Omental fat pad (tissue), 4 donors: ENCODE measurements around the gene ADCYAP1R1. TPM values are rescaled to one million over a fixed set of nuclear protein-coding genes. Genes with fewer than 3 reads are reported as not detected.
"Not testable (repeated sequence)": the region's sequence is repeated elsewhere in the genome, so short reads cannot be mapped to it uniquely, and the experiment has no call there.

Source experiments
- ATAC-seq: fragments of 150-250 bp; one replicate; pipeline ENCODE4 v1.9.1; 2016; ENCODE audit warnings: mild to moderate bottlenecking, moderate library complexity; ENCODE audit not compliant: low FRiP score
- DNase-seq: peaks from one replicate; pipeline ENCODE4 v3.0.0-alpha.2; 2019; ENCODE audit warnings: low spot score
- total RNA-seq, 4 donors: library from RNA; depleted of rRNA; stranded (reverse); fragments of >200 nt; gene quantifications; one replicate each; pipeline ENCODE4 v1.1.0, GENCODE V29; 2016
- TF ChIP-seq, protein P1 (sequence below), 3 donors: fragments of 450-650 bp; IDR thresholded peaks; one replicate each; pipeline ENCODE4 v1.5.1; 2016 to 2017; ENCODE audit warnings: antibody characterized with exemption in 3 of 3, mild to moderate bottlenecking in 3 of 3, moderate library complexity in 2 of 3

The ADCYAP1R1 gene
- total RNA-seq, 4 donors from 2014 or later = 3.3 to 60.4 (median 15.7) TPM

DNA sequence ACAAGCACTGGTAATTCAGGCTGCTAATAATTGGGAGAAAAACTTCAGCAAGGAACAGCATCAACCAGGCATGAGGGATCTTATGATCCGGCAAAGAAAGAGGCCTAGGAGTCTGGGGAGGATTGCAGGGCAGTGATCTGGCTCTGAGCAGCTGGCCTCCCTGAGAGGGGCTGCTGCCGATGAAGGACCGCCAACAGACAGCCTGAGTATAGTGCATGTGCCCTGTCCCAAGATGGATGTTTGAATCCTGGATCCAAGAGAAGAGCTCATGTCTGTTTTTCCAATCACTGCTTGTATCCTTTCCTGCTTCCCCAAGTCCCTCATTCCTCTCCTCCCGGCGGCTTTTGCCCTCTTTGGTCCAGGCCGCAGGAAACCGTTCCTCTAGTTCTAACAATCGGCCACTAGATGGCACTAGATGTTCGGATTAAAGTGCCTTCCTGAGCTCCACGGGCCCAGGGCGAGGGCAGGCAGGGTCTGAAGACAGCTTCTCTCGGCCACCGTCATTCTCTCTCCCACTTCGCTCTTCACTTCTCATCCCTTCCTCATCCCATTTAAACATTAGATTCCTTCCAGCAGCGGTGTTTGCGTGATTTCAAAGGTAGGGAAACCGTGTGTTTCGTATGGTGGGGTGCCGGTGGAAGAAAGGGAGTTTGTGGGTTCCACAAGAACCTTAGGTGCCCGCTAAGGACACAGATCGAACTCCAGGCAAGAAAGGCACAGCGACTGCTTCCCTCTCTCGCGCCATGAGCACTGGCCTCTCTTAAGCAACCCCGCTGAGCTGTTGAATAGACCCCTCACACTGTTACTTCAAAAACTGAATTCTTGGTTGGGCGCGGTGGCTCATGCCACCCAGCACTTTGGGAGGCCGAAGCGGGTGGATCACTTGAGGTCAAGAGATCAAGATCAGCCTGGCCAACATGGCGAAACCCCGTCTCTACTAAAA lies 82.4 kb downstream of the ADCYAP1R1 start:
- peak; percentile 80 for ATAC-seq
- DNase-seq = no peak
- TF ChIP-seq, protein P1, sequence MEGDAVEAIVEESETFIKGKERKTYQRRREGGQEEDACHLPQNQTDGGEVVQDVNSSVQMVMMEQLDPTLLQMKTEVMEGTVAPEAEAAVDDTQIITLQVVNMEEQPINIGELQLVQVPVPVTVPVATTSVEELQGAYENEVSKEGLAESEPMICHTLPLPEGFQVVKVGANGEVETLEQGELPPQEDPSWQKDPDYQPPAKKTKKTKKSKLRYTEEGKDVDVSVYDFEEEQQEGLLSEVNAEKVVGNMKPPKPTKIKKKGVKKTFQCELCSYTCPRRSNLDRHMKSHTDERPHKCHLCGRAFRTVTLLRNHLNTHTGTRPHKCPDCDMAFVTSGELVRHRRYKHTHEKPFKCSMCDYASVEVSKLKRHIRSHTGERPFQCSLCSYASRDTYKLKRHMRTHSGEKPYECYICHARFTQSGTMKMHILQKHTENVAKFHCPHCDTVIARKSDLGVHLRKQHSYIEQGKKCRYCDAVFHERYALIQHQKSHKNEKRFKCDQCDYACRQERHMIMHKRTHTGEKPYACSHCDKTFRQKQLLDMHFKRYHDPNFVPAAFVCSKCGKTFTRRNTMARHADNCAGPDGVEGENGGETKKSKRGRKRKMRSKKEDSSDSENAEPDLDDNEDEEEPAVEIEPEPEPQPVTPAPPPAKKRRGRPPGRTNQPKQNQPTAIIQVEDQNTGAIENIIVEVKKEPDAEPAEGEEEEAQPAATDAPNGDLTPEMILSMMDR (IDR thresholded peaks at IDR 0.05) = no peak

DNA sequence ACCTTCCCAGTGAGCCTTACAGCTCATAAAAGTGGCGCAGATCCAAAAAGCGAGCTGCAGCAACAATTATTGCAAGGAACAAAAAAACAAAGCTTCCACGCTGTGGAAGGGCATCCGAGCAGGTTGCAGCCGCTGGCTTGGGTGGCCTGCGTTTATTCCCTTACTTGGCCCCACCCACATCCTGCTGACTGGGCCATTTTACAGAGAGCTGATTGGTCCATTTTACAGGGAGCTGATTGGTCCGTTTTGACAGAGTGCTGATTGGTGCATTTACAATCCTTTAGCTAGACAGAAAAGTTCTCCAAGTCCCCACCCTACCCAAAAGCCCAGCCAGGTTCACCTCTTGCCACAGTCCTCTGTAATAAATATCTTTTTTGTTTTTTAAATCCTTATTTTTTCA lies 85.1 kb downstream of the ADCYAP1R1 start:
- ATAC-seq (no peak), DNase-seq (no peak)
- TF ChIP-seq, protein P1 (IDR thresholded peaks at IDR 0.05) = no peak

DNA sequence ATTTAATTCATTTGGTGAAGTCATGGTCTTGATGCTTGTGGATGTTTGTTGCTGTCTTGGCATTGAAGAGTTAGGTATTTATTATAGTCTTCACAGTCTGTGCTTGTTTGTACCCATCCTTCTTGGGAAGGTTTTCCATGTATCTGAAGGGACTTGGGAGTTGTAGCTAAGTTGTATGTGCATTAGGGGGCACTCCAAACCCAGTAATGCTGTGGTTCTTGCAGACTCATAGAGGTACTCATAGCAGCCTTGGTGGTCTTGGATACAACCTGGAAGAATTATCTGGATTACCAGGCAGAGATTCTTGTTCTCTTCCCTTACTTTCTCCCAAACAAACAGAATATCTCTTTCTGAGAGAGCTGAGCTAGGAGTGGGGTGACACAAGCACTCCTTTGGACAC lies 93.2 kb downstream of the ADCYAP1R1 start:
- TF ChIP-seq, protein P1 (IDR thresholded peaks at IDR 0.05) = no peak
- no peak for ATAC-seq
- DNase-seq = no peak

DNA sequence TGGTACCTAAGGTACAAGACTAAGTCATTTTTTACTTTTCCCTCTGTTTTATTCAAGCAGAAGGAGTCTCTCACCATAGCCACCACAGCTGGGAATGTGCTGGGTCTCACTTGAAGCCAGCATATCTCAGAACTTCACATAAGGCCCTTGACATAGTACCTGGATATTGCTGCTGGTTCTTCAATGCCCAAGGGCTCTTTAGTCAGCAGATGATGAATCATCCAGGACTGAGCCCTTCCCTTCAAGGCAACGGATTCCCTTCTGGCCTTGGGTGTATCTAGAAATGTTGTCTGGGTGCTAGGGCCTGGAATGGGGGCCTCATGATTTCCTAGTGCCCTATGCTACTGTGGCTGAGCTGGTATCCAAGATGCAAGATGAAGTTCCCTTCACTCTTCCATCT lies 93.9 kb downstream of the ADCYAP1R1 start:
- ATAC-seq (no peak), DNase-seq (no peak)
- TF ChIP-seq, protein P1 (IDR thresholded peaks at IDR 0.05) = no peak

DNA sequence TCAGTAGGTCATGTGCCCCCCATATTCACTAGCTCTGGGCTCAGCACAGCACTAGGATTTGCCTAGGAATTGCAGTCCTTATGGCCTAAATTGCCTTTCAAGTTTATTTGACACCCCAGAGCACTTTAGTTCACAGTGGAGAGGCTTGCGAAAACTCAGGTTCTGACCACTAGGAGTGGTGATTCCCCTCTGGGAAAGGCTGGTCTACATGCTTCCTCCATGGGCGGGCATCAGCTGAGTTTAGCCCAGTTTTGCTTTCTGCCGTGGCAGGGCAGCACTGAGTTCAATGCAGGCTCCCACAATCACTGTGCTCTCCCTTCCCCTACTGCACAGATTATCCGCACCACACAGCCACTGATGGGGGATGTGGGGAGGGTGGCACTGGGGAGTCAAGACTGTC lies 94.4 kb downstream of the ADCYAP1R1 start:
- DNase-seq (no peak), ATAC-seq (no peak)
- TF ChIP-seq, protein P1 (IDR thresholded peaks at IDR 0.05) = no peak

DNA sequence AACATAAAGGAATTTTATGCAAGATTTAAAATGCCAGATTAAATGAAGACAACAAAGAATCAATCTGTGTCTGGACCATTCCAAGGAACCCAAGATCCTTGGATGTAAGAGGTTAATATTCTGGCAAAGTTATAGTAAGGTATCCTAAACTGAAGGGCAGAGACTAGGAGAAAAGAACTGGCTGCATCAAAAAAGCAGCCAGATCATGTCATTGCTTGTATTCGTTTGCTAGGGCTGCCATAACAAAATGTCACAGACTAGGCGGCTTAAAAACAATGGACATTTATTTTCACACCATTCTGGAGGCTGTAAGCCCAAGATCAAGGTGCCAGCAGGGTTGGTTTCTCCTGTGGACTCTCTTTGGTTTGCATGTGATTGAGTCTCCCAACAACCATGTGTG lies 99.7 kb downstream of the ADCYAP1R1 start:
- no peak for DNase-seq
- ATAC-seq = no peak
- TF ChIP-seq, protein P1 (IDR thresholded peaks at IDR 0.05) = no peak

DNA sequence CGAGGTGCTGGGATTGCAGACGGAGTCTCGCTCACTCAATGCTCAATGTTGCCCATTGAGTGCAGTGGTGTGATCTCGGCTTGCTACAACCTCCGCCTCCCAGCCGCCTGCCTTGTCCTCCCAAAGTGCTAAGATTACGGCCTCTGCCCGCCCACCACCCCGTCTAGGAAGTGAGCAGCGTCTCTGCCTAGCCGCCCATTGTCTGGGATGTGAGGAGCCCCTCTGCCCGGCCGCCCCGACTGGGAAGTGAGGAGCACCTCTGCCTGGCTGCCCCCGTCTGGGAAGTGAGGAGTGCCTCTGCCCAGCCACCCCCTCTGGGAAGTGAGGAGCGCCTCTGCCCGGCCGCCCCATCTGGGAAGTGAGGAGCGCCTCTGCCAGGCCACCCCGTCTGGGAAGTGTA lies 101.2 kb downstream of the ADCYAP1R1 start:
- not testable (repeated sequence) for ATAC-seq, DNase-seq
